Colonic mucosa (tissue), 4 donors: Measurements from ENCODE around the gene OR2A5. TPM values are rescaled to one million over a fixed set of nuclear protein-coding genes. Genes with fewer than 3 reads are reported as not detected.

Experiments
- DNase-seq: peaks from one replicate; pipeline ENCODE4 v3.0.0-alpha.2; 2020
- H3K27ac ChIP-seq: fragments of 200-600 bp; one replicate; pipeline ENCODE4 v1.8.0; 2021
- H3K27me3 ChIP-seq: fragments of 200-600 bp; one replicate; pipeline ENCODE4 v1.8.0; 2021
- H3K36me3 ChIP-seq: fragments of 200-600 bp; one replicate; pipeline ENCODE4 v1.8.0; 2021
- H3K4me1 ChIP-seq: fragments of 200-600 bp; one replicate; pipeline ENCODE4 v1.8.0; 2021; ENCODE audit warnings: mild to moderate bottlenecking
- H3K4me3 ChIP-seq: fragments of 200-600 bp; one replicate; pipeline ENCODE4 v1.8.0; 2021
- H3K9ac ChIP-seq, 2 donors: one replicate each; pipeline ENCODE4 v1.7.0; 2013; ENCODE audit warnings: control low read depth in 2 of 2, low read depth in 2 of 2, low read length in 2 of 2
- H3K9me3 ChIP-seq: fragments of 200-600 bp; one replicate; pipeline ENCODE4 v1.8.0; 2021
- CTCF ChIP-seq: fragments of 200-600 bp; IDR thresholded peaks from one replicate; pipeline ENCODE4 v1.8.0; 2022; ENCODE audit warnings: antibody characterized with exemption, mild to moderate bottlenecking
- intact Hi-C: fragments of 100-400 bp; cut with DNase I; formaldehyde crosslinking; loops from one replicate; pipeline ENCODE4 v1.14.1; 2022
- total RNA-seq, 2 donors: library from RNA; stranded (reverse); fragmentation: NEBNext Ultra II Directional in 1 of 2; extraction: Animal tissue kit (Norgen Biotek cat#: 25700) in 1 of 2; gene quantifications; one replicate each; pipeline ENCODE4 v1.2.1, GENCODE V29; 2021
- donor health status: healthy.
- donor health status: DM: no; HTN: no; CAD: no.
- donor health status: DM: no; HTN: no; CAD: no.

Gene OR2A5
- total RNA-seq, 2 donors from 2014 or later, result not detected

GRCh38 chr7:144069953-144070352, 21.2 kb downstream of the OR2A5 start:
- no peak for TF ChIP-seq CTCF
- no peaks in the 10 kb centered on the region for H3K4me1 ChIP-seq
- intact Hi-C loops, result no loop called here

GRCh38 chr7:144074374-144074773, 25.6 kb downstream of the OR2A5 start:
- intact Hi-C loops, result no loop called here
- no peak for DNase-seq
- no peak overlapping the region for H3K9ac ChIP-seq
- no peak overlapping the region for H3K27ac ChIP-seq
- no peaks in the 10 kb centered on the region for H3K27me3 ChIP-seq
- H3K36me3 ChIP-seq, result no peaks in the 10 kb centered on the region
- TF ChIP-seq CTCF, result no peak
- H3K4me3 ChIP-seq, result no peak overlapping the region
- H3K4me1 ChIP-seq, result no peaks in the 10 kb centered on the region
- no peaks in the 10 kb centered on the region for H3K9me3 ChIP-seq

More at GRCh38 chr7:144069953-144070352, 21.2 kb downstream of the OR2A5 start:
- Histone ChIP-seq H3K9me3 (no peaks in the 10 kb centered on the region), H3K36me3 (no peaks in the 10 kb centered on the region), H3K4me3 (no peak overlapping the region), H3K9ac (no peak overlapping the region), H3K27ac (no peak overlapping the region), H3K27me3 (no peaks in the 10 kb centered on the region)
- no peak for DNase-seq

GRCh38 chr7:144085978-144086377, 37.2 kb downstream of the OR2A5 start, which contains the start of gene OR2A12:
TSS of gene OR2A12 (plus strand) at chr7:144086278. CDS start at chr7:144095108, 8,830 bp downstream.
- intact Hi-C loops, result no loop called here
- no peaks in the 10 kb centered on the region for H3K4me1 ChIP-seq
- no peaks in the 10 kb centered on the region for H3K36me3 ChIP-seq
- H3K9me3 ChIP-seq, result no peaks in the 10 kb centered on the region
- no peaks in the 10 kb centered on the region for H3K27me3 ChIP-seq
- DNase-seq, result no peak
- no peak within 1 kb of the TSS for H3K9ac ChIP-seq
- H3K27ac ChIP-seq, result no peak within 1 kb of the TSS
- TF ChIP-seq CTCF, result no peak
- no peak within 1 kb of the TSS for H3K4me3 ChIP-seq

DNA sequence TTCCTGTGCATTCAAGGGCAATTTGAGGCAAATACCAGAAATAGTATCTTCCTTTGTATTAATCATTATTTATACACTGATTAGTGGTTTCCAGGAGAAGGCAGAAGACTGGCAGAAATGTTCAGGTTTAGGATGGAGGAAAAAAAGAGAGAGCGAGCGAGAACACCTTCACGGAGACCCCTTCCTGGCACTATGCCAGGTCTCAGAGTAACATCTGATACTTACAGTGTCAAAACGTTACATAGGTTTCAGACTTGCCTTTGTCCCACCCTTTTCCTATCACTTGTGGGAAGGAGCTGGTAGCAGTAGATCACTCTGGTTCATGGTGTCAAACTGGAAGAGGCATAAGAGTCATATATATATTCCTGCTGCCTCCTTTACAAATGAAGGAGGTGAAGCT, 38.0 kb downstream of the OR2A5 start:
- Histone ChIP-seq H3K4me1 (no peaks in the 10 kb centered on the region), H3K9ac (no peak overlapping the region), H3K27ac (no peak overlapping the region), H3K4me3 (no peak overlapping the region), H3K36me3 (no peaks in the 10 kb centered on the region), H3K27me3 (no peaks in the 10 kb centered on the region), H3K9me3 (no peaks in the 10 kb centered on the region)
- DNase-seq, result no peak
- no peak for TF ChIP-seq CTCF
- intact Hi-C loops, result no loop called here

- intact Hi-C loops, result no loop called here
- Histone ChIP-seq H3K27me3 (no peaks in the 10 kb centered on the region), H3K4me1 (no peaks in the 10 kb centered on the region), H3K36me3 (no peaks in the 10 kb centered on the region), H3K4me3 (no peak overlapping the region), H3K9ac (no peak overlapping the region), H3K27ac (no peak overlapping the region), H3K9me3 (no peaks in the 10 kb centered on the region)
- TF ChIP-seq CTCF, result no peak
- no peak for DNase-seq
Measured at GRCh38 chr7:144087230-144087629, 38.5 kb downstream of the OR2A5 start.
